ENCODE measurements around the gene RYR3.

Gene RYR3

GRCh38 chr15:33858836-33859235 is 548.1 kb downstream of the RYR3 start:
- TF ChIP-seq ZNF175 (tag by site-specific recombination; IDR thresholded peaks at IDR 0.05) (no peak), KLF1 (tag by site-specific recombination; IDR thresholded peaks at IDR 0.05) (no peak), ZFP37 (tag by site-specific recombination; IDR thresholded peaks at IDR 0.05) (no peak), TRIM28 (IDR thresholded peaks at IDR 0.05; ENCODE audit: borderline replicate concordance, low read length) (no peak)
- no peaks in the 10 kb centered on the region for H3K9me3 ChIP-seq (ENCODE audit: control insufficient read depth, insufficient read depth, low read depth, low read length)
- no peak overlapping the region for H3K4me3 ChIP-seq (ENCODE audit: low read depth, low read length)
- no peaks in the 10 kb centered on the region for H3K4me1 ChIP-seq (ENCODE audit: control insufficient read depth, insufficient read depth, low read length)
- CTCF ChIA-PET: no interaction called here
- H3K36me3 ChIP-seq (ENCODE audit: control insufficient read depth in 2 of 2, insufficient read depth in 1 of 2, low read length in 2 of 2): no peaks in the 10 kb centered on the region
- POLR2A ChIA-PET: no interaction called here
- no peak overlapping the region for H3K27ac ChIP-seq (ENCODE audit: extremely low read depth, low read depth, low read length)

- TF ChIP-seq ZSCAN30 (tag by site-specific recombination; IDR thresholded peaks at IDR 0.05) (no peak), PRDM10 (tag by site-specific recombination; IDR thresholded peaks at IDR 0.05) (no peak), ZNF221 (tag by site-specific recombination; IDR thresholded peaks at IDR 0.05; ENCODE audit: borderline replicate concordance) (no peak), ZNF660 (tag by site-specific recombination; IDR thresholded peaks at IDR 0.05) (no peak), ZNF391 (tag by site-specific recombination; IDR thresholded peaks at IDR 0.05; ENCODE audit: borderline replicate concordance, low read depth) (no peak), ZNF366 (tag by site-specific recombination; conservative IDR thresholded peaks at IDR 0.05) (no peak), REPIN1 (tag by site-specific recombination; IDR thresholded peaks at IDR 0.05; ENCODE audit: low read depth) (no peak), ZNF549 (tag by site-specific recombination; IDR thresholded peaks at IDR 0.05) (no peak), ZNF747 (tag by site-specific recombination; IDR thresholded peaks at IDR 0.05) (no peak)
- Histone ChIP-seq H3K4me3 (ENCODE audit: low read depth, low read length) (no peak overlapping the region), H3K9me3 (ENCODE audit: control insufficient read depth, insufficient read depth, low read depth, low read length) (no peaks in the 10 kb centered on the region), H3K27ac (ENCODE audit: extremely low read depth, low read depth, low read length) (no peak overlapping the region), H3K4me1 (ENCODE audit: control insufficient read depth, insufficient read depth, low read length) (no peaks in the 10 kb centered on the region), H3K36me3 (ENCODE audit: control insufficient read depth in 2 of 2, insufficient read depth in 1 of 2, low read length in 2 of 2) (no peaks in the 10 kb centered on the region)
- ChIA-PET CTCF (interaction anchor here (0.9 kb wide), 1 partner anchor 122 kb away, joined by 5 read pairs; no protein-coding TSS in a partner anchor), POLR2A (no interaction called here)
These were observed 549.3 kb downstream of the RYR3 start for GRCh38 chr15:33859992-33860545.

- no peaks in the 10 kb centered on the region for H3K4me1 ChIP-seq (ENCODE audit: control insufficient read depth, insufficient read depth, low read length)
- H3K4me3 ChIP-seq (ENCODE audit: low read depth, low read length): no peak overlapping the region
- TF ChIP-seq ZNF114 (tag by site-specific recombination; IDR thresholded peaks at IDR 0.05) (no peak), ZNF747 (tag by site-specific recombination; IDR thresholded peaks at IDR 0.05) (no peak), ZNF423 (tag by site-specific recombination; IDR thresholded peaks at IDR 0.05) (no peak), KLF16 (tag by site-specific recombination; IDR thresholded peaks at IDR 0.05) (no peak), ZNF138 (tag by site-specific recombination; IDR thresholded peaks at IDR 0.05; ENCODE audit: borderline replicate concordance) (no peak), ZNF629 (tag by site-specific recombination; IDR thresholded peaks at IDR 0.05) (no peak), ZNF791 (tag by site-specific recombination; IDR thresholded peaks at IDR 0.05) (no peak), ZFP3 (tag by site-specific recombination; IDR thresholded peaks at IDR 0.05; ENCODE audit: low read depth) (no peak)
- POLR2A ChIA-PET: no interaction called here
- H3K36me3 ChIP-seq (ENCODE audit: control insufficient read depth in 2 of 2, insufficient read depth in 1 of 2, low read length in 2 of 2): no peaks in the 10 kb centered on the region
- CTCF ChIA-PET: interaction anchor here (0.7 kb wide), 1 partner anchor 97 kb away, joined by 4 read pairs; no protein-coding TSS in a partner anchor
- no peaks in the 10 kb centered on the region for H3K9me3 ChIP-seq (ENCODE audit: control insufficient read depth, insufficient read depth, low read depth, low read length)
- no peak overlapping the region for H3K27ac ChIP-seq (ENCODE audit: extremely low read depth, low read depth, low read length)
These were observed 550.0 kb downstream of the RYR3 start for GRCh38 chr15:33860754-33861153.

Data from HEK293 (cell line).